ENCODE data around the gene FLT3LG.

Gene FLT3LG

GRCh38 chr19:49512970-49513745 lies 39.1 kb downstream of the FLT3LG start:
- TF ChIP-seq CTCF (IDR thresholded peaks at IDR 0.05; ENCODE audit: extremely low read depth, insufficient read depth, missing control alignments) = no peak
- in situ Hi-C loops (cut with MboI; ENCODE audit: low pct_unique_long_range_greater_than_20kb, low sequenced_read_pairs, unreplicated experiment) = no loop called here
- DNase-seq (ENCODE audit: low spot score) = peak; percentile 62

GRCh38 chr19:49513746-49514118 lies 39.7 kb downstream of the FLT3LG start:
- DNase-seq (ENCODE audit: low spot score) = no peak
- in situ Hi-C loops (cut with MboI; ENCODE audit: low pct_unique_long_range_greater_than_20kb, low sequenced_read_pairs, unreplicated experiment) = no loop called here
- no peak for TF ChIP-seq CTCF (IDR thresholded peaks at IDR 0.05; ENCODE audit: extremely low read depth, insufficient read depth, missing control alignments)

GRCh38 chr19:49514151-49514550 lies 40.1 kb downstream of the FLT3LG start:
- TF ChIP-seq CTCF (IDR thresholded peaks at IDR 0.05; ENCODE audit: extremely low read depth, insufficient read depth, missing control alignments) = no peak
- in situ Hi-C loops (cut with MboI; ENCODE audit: low pct_unique_long_range_greater_than_20kb, low sequenced_read_pairs, unreplicated experiment) = no loop called here
- no peak for DNase-seq (ENCODE audit: low spot score)

- in situ Hi-C loops (cut with MboI; ENCODE audit: low pct_unique_long_range_greater_than_20kb, low sequenced_read_pairs, unreplicated experiment) = no loop called here
- no peak for DNase-seq (ENCODE audit: low spot score)
- TF ChIP-seq CTCF (IDR thresholded peaks at IDR 0.05; ENCODE audit: extremely low read depth, insufficient read depth, missing control alignments) = no peak
Measured at GRCh38 chr19:49515767-49516166, 41.8 kb downstream of the FLT3LG start.

GRCh38 chr19:49518033-49518432 lies 44.0 kb downstream of the FLT3LG start:
- DNase-seq (ENCODE audit: low spot score) = no peak
- in situ Hi-C loops (cut with MboI; ENCODE audit: low pct_unique_long_range_greater_than_20kb, low sequenced_read_pairs, unreplicated experiment) = no loop called here
- no peak for TF ChIP-seq CTCF (IDR thresholded peaks at IDR 0.05; ENCODE audit: extremely low read depth, insufficient read depth, missing control alignments)

GRCh38 chr19:49520705-49521319 lies 46.8 kb downstream of the FLT3LG start:
- in situ Hi-C loops (cut with MboI; ENCODE audit: low pct_unique_long_range_greater_than_20kb, low sequenced_read_pairs, unreplicated experiment) = no loop called here
- DNase-seq (ENCODE audit: low spot score) = no peak
- no peak for TF ChIP-seq CTCF (IDR thresholded peaks at IDR 0.05; ENCODE audit: extremely low read depth, insufficient read depth, missing control alignments)
